Muscle of back (tissue), 11 donors: ENCODE data around the gene SCN1B. TPM values are rescaled to one million over a fixed set of nuclear protein-coding genes. Genes with fewer than 3 reads are reported as not detected.

ENCODE experiments used
- DNase-seq, 3 donors: peaks; one replicate each; pipeline versions ENCODE4 v3.0.0 to v3.0.0-alpha.2; 2013
- polyA plus RNA-seq, 10 donors: library from polyadenylated mRNA; unstranded; fragments of 120-200 nt; gene quantifications; one replicate each; pipeline ENCODE4 v1.2.1, GENCODE V29; 2013; ENCODE audit not compliant: insufficient read length in 10 of 10

The SCN1B gene
- polyA plus RNA-seq, 10 donors: 1.9 to 7.8 (median 4.5) TPM

DNA sequence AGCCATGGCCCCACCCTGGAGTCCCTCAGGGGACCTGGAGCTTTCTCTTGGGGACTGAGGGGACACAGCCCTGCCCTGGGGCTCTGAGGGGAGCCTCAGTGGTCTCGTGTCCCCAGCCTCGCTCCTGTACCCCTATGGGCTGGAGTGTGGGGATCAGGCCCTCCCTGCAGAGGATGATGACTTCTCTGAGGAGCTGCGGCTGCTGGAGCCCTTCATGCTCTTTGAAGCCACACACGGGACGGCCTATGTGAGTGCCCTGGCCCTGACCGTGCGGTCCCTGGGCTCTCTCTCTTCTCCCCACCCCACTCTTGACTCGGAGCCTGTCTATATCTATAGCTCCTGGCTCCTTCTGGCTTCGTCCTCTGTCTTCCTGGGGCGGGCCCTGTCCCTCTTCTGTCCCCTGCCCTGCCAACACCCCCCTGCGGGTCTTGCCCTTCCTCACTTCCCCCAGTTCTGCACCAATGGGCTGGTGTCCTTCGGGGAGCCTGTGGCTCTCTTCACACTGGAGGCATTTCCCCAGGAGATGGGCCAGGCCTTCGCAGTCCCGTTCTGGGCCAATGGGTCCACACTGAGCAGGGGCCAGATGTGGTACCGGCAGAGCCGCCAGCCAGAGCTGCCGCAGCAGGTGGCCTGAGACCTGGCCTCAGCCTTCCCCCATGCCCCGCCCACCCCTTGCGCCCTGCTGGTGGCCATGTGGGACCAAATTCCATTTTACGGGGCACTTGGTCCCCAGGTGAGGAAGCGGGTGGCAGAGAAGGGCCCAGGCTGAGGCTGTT lies 44.3 kb downstream of the SCN1B start:
- no peak for DNase-seq

- no peak for DNase-seq
Observed at GRCh38 chr19:35075202-35076025, 45.1 kb downstream of the SCN1B start.

DNA sequence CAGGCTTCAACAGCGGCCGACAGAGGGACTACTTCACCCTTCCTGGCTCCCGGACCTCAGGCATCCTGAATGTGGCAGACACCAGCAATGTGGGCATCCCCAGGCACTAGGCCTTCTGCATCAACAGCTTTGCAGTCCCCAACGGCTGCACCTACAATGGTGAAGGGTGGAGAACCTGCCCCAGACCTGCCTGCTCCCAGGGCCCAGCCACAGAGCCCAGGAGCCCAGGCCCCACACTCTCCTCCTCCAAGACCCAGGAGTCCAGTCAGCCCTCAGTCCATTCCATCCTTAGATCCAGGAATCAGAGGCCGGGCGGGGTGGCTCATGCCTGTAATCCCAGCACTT lies 45.7 kb downstream of the SCN1B start:
- DNase-seq: no peak

DNA sequence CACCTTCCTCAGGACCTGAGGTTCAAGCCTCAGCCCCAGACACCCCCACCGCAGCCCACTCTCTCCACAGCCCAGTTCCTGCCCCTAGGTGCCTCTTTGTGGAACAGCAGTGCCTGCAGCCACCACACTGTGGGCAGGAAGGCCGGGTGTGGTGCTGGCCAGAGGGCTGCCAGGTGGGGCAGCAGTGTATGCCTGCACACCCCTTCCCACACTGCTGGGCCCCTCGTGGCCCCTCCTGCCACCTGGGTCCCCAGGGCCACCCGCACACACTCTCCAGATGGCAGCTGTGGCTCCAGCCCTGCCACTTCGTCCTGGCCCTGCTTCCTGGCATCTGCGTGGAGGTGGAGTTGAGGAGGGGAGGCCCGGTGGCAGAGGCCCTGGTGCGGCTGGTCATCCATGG lies 46.4 kb downstream of the SCN1B start:
- no peak for DNase-seq

DNA sequence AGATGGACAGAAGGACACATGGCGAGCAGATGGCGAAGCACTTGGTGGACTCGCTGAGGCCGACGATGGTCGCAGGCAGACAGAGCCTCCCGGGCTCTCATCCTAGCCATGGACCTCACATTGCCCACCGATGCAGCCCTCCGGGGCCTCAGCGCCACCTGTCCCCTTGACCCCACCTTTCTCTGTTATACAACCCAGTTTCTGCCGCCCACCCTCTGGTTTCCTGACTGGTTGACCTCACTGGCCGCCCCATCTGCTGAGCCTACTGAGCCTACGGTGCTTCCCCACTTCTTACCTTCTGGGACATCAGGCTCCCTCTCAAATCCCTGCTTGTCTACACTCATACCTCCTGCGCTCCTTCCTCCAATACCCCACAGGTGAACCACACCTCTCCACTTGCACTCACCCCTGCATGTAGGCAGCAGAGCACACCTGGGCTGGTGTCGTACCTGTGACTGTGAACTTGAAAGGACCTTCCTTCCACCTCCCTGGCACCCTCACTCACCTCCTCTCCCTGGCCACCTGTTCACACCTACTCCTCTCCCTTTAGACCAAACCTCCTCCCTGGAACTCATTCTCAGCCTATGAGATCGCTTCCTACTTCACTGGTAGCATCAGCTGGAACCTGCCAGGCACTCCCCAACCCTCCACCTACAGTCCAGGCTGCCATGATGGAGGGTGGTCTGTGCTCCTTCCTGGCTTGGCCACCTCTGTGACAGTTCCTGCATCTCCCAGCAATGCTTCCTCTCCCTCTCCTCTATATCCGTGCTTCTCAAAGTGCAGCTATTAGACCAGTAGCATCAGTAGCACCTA lies 47.3 kb downstream of the SCN1B start:
- DNase-seq: no peak

GRCh38 chr19:35079826-35080225 lies 49.6 kb downstream of the SCN1B start:
- DNase-seq: no peak

GRCh38 chr19:35080613-35081170 lies 50.4 kb downstream of the SCN1B start:
- no peak for DNase-seq

GRCh38 chr19:35081201-35081600 lies 50.9 kb downstream of the SCN1B start:
- no peak for DNase-seq

- no peak for DNase-seq
Observed at GRCh38 chr19:35083691-35084508, 53.6 kb downstream of the SCN1B start.

DNA sequence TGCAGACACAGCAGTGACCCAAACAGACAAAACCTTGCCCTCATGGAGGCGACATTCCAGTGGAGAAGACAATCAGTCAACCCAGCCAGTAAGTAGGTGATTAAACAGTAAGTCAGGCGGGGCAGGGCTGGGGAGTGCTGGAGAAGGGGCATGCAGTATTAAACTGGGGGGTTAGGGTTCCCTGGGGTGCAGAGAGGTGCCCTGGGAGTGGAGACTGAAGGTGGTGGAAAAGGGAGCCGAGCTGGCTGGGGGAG lies 54.2 kb downstream of the SCN1B start:
- DNase-seq: no peak

DNA sequence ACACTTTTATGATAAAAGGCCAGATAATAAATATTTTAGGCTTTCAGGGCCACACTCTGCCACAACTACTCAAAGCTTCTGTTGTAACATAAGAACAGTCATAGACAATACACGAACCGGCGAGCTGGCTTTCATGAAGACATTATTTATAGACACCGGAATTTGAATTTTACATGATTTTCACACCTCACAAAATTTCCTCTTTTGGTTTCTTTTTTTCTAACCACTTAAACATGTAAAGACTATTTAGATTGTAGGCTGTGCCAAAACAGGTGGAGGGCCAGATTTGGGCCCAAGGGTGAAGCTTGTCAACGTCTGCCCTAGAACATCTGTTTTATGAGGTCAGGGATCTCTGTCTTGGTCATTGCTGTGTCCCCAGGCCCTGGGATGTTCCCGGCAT lies 55.7 kb downstream of the SCN1B start:
- DNase-seq: no peak

- peak in 1 of 3 donors; percentile 20 for DNase-seq
Observed at GRCh38 chr19:35086455-35086854, 56.2 kb downstream of the SCN1B start.

GRCh38 chr19:35087393-35087792 lies 57.1 kb downstream of the SCN1B start:
- no peak for DNase-seq

DNA sequence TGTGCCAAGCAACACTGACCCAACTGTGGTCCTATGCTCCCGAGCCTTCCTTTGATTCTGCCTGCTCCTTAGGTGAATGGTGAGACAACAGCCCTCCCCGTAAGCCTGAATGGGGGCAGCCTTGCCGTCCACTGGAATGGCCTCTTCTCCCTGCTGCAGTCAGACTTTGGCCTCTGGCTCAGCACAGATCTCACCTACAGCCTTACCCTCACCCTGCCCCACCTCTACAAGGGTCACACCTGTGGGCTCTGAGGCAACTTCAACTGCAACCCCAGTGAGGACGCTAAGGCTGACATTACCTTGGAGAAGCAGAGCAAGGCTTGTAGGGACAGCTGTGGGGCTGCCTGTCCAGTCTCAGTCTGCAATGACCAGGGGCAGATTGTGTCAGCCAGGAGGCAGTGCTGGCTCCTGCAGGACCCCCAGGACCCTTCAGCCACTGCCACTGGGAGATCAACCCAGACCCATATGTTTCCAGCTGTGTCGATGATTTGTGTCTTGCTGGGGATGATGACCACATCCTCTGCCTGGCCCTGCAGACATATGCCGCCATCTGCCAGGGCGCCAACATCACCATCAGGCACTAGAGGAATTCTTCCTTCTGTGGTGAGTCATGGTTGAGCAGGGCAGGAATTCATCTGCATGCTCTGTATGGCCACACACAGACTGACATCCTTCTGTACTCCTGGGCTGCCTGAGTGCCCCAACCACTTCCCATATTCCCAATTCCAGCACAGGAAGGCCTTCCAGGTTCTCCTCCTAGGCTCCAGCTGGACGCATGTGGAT lies 58.1 kb downstream of the SCN1B start:
- peak in 1 of 3 donors; percentile 73 for DNase-seq

DNA sequence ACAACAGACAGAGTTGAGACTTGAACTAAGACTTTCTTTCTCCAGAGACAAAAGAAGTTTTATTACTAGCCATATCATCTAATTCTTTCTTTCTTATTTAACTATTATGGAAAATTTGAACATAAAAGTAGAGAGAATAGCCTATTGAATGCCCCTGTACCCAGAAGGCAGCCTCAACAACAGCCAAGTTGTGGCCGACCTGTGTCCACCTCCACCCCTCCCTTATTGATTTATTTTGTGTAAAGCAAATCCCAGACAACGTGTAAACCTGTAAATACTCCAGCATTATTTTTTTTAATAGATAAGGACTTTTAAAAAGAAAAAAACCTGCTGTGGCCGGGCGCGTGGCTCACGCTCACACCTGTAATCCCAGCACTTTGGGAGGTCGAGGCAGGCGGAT lies 59.3 kb downstream of the SCN1B start:
- DNase-seq: no peak

Other genes with a start within 250 kb of the SCN1B start
- gene ZNF30, start 103.6 kb upstream of the SCN1B start, polyA plus RNA-seq: 1 to 10 TPM; 2.7 to 5.7 (median 4.2) TPM
- gene ZNF792, start 66.2 kb upstream of the SCN1B start, polyA plus RNA-seq: 1 to 10 TPM; 1.9 to 4.9 (median 3.0) TPM
- 10 to 100 TPM; 33.1 to 46.6 (median 37.1) TPM for gene GRAMD1A, start 30.1 kb upstream of the SCN1B start, polyA plus RNA-seq
- gene HPN, start 11.3 kb downstream of the SCN1B start, polyA plus RNA-seq: under 1 TPM in 8 of 10 donors, not detected in 2; 0.09 to 0.91 (median 0.41) TPM
- 10 to 100 TPM in 2 of 10 donors, 1 to 10 TPM in 1, under 1 TPM in 3, not detected in 4; 0.34 to 12.8 (median 0.80) TPM for gene FXYD3, start 85.4 kb downstream of the SCN1B start, polyA plus RNA-seq
- 10 to 100 TPM in 8 of 10 donors, 1 to 10 TPM in 2; 9.1 to 15.8 (median 11.1) TPM for gene LGI4, start 104.6 kb downstream of the SCN1B start, polyA plus RNA-seq
- gene FXYD1, start 108.4 kb downstream of the SCN1B start, polyA plus RNA-seq: 100 to 1,000 TPM; 138 to 257 (median 215) TPM
- gene FXYD7, start 112.8 kb downstream of the SCN1B start, polyA plus RNA-seq: 1 to 10 TPM in 4 of 10 donors, under 1 TPM in 6; 0.42 to 2.4 (median 0.89) TPM
- gene FXYD5, start 124.3 kb downstream of the SCN1B start, polyA plus RNA-seq: 10 to 100 TPM; 16.8 to 41.1 (median 22.9) TPM
- gene FAM187B, start 198.3 kb downstream of the SCN1B start, polyA plus RNA-seq: under 1 TPM in 1 of 10 donors, not detected in 9; 0.19 TPM
- gene LSR, start 218.5 kb downstream of the SCN1B start, polyA plus RNA-seq: 1 to 10 TPM; 3.6 to 8.6 (median 6.1) TPM
- gene USF2, start 238.5 kb downstream of the SCN1B start, polyA plus RNA-seq: 100 to 1,000 TPM in 9 of 10 donors, 10 to 100 TPM in 1; 94.8 to 113 (median 107) TPM